ENCODE results near the gene SERINC4.
"Not testable (repeated sequence)": the region's sequence is repeated elsewhere in the genome, so short reads cannot be mapped to it uniquely, and the experiment has no call there.

Gene SERINC4
- long read RNA-seq, result 0 reads

DNA sequence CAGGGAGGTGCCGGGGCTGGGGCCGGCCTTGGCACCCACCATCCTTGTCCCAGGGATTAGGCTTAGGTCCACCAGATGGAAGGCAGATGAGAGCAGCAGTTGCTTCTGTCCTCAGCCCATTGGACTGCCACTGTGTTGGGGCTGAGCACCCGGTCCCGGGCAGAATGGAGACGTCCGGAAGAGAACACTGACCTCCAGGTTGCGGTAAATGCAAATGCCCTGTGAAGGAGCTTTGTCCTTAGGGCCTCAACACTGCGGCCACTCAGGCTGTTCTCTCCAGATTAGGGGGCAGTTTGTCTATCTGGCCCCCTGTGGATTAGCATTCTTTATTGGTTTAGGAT, at the start of gene SERINC4:
Gene SERINC4, minus strand, starts transcription at position 276 of the 341 bp plus-strand sequence. Its CDS starts 234 bp downstream, at position 42.
- no peaks in the 10 kb centered on the region for H3K27me3 ChIP-seq (ENCODE audit: insufficient read depth, poor library complexity, severe bottlenecking)
- DNase-seq (ENCODE audit: low read depth in 1 of 2, low spot score in 1 of 2), result no peak
- peak within 1 kb of the TSS; percentile 80 for H3K27ac ChIP-seq (replicated peaks)
- peak within 1 kb of the TSS; percentile 98 for H3K4me3 ChIP-seq (replicated peaks; ENCODE audit: insufficient read depth, low read length)
- TF ChIP-seq REST (IDR thresholded peaks at IDR 0.05; ENCODE audit: insufficient replicate concordance, low read depth) (no peak), POLR2AphosphoS5 (IDR thresholded peaks at IDR 0.05; ENCODE audit: low read depth) (no peak), SPI1 (IDR thresholded peaks at IDR 0.05; ENCODE audit: borderline replicate concordance, low read depth) (no peak), GABPA (IDR thresholded peaks at IDR 0.05; ENCODE audit: low read depth) (no peak)

- DNase-seq (ENCODE audit: low read depth in 1 of 2, low spot score in 1 of 2), result no peak
- Histone ChIP-seq H3K27me3 (ENCODE audit: insufficient read depth, poor library complexity, severe bottlenecking) (no peaks in the 10 kb centered on the region), H3K27ac (replicated peaks) (no peak overlapping the region), H3K4me3 (replicated peaks; ENCODE audit: insufficient read depth, low read length) (no peak overlapping the region)
- TF ChIP-seq REST (IDR thresholded peaks at IDR 0.05; ENCODE audit: insufficient replicate concordance, low read depth) (no peak), SPI1 (IDR thresholded peaks at IDR 0.05; ENCODE audit: borderline replicate concordance, low read depth) (no peak), GABPA (IDR thresholded peaks at IDR 0.05; ENCODE audit: low read depth) (no peak), POLR2AphosphoS5 (IDR thresholded peaks at IDR 0.05; ENCODE audit: low read depth) (no peak)
- TF ChIP-seq, protein P1, sequence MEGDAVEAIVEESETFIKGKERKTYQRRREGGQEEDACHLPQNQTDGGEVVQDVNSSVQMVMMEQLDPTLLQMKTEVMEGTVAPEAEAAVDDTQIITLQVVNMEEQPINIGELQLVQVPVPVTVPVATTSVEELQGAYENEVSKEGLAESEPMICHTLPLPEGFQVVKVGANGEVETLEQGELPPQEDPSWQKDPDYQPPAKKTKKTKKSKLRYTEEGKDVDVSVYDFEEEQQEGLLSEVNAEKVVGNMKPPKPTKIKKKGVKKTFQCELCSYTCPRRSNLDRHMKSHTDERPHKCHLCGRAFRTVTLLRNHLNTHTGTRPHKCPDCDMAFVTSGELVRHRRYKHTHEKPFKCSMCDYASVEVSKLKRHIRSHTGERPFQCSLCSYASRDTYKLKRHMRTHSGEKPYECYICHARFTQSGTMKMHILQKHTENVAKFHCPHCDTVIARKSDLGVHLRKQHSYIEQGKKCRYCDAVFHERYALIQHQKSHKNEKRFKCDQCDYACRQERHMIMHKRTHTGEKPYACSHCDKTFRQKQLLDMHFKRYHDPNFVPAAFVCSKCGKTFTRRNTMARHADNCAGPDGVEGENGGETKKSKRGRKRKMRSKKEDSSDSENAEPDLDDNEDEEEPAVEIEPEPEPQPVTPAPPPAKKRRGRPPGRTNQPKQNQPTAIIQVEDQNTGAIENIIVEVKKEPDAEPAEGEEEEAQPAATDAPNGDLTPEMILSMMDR (IDR thresholded peaks at IDR 0.05; ENCODE audit: insufficient read depth, low read length), result no peak
Observed at GRCh38 chr15:43845421-43845820, 45.4 kb upstream of the SERINC4 start.

- H3K27ac ChIP-seq (replicated peaks); H3K27me3 ChIP-seq (ENCODE audit: insufficient read depth, poor library complexity, severe bottlenecking); DNase-seq (ENCODE audit: low read depth in 1 of 2, low spot score in 1 of 2); H3K4me3 ChIP-seq (replicated peaks; ENCODE audit: insufficient read depth, low read length): not testable (repeated sequence)
Observed at GRCh38 chr15:43832485-43832884, 32.5 kb upstream of the SERINC4 start.

DNA sequence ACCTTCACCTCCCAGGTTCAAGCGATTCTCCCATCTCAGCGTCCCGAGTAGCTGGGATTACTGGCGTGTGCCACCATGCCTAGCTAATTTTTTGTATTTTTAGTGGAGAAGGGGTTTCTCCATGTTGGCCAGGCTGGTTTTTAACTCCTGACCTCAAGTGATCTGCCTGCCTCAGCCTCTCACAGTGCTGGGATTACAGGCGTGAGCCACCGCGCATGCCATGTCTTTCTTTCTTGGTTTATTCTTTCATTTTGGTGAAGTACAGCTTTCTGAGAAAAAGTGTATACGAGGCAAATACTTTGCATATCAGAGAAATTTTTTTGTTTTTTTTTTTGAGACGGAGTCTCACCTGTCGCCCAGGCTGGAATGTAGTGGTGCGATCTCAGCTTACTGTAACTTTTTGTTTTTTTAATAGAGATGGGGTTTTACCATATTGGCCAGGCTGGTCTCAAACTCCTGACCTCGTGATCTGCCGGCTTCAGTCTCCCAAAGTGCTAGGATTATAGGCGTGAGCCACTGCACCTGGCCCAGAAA, 31.6 kb upstream of the SERINC4 start:
- not testable (repeated sequence) for H3K4me3 ChIP-seq (replicated peaks; ENCODE audit: insufficient read depth, low read length); DNase-seq (ENCODE audit: low read depth in 1 of 2, low spot score in 1 of 2); H3K27me3 ChIP-seq (ENCODE audit: insufficient read depth, poor library complexity, severe bottlenecking); H3K27ac ChIP-seq (replicated peaks)

GRCh38 chr15:43830691-43831275, 30.8 kb upstream of the SERINC4 start:
- H3K4me3 ChIP-seq (replicated peaks; ENCODE audit: insufficient read depth, low read length); H3K27ac ChIP-seq (replicated peaks); DNase-seq (ENCODE audit: low read depth in 1 of 2, low spot score in 1 of 2); H3K27me3 ChIP-seq (ENCODE audit: insufficient read depth, poor library complexity, severe bottlenecking): not testable (repeated sequence)

DNA sequence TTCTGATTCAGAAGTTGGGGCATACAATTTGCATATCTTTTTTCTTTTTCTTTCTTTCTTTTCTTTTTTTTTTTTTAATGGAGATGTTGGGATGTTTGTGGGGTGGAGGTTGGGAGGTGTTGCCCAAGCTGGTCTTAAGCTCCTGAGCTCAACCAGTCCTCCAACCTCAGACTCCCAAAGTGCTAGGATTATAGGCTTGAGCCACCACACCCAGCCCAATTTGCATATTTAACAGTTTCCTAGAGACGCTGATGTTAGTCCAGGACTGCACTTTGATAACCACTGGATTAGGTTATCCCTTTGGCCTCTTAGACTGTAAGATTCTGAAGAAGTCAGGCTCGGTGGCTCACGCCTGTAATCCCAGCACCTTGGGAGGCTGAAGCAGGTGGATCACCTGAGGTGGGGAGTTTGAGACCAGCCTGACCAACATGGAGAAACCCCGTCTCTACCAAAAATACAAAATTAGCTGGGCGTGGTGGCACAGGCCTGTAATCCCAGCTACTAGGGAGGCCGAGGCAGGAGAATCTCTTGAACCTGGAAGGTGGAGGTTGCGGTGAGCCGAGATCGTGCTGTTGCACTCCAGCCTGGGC, 30.0 kb upstream of the SERINC4 start:
- H3K27me3 ChIP-seq (ENCODE audit: insufficient read depth, poor library complexity, severe bottlenecking); H3K4me3 ChIP-seq (replicated peaks; ENCODE audit: insufficient read depth, low read length); H3K27ac ChIP-seq (replicated peaks); DNase-seq (ENCODE audit: low read depth in 1 of 2, low spot score in 1 of 2): not testable (repeated sequence)

Data from HL-60 (cell line).